Measurements from ENCODE around the gene ATG10. TPM values are rescaled to one million over a fixed set of nuclear protein-coding genes. Genes with fewer than 3 reads are reported as not detected.

The ATG10 gene
- total RNA-seq, 1 experiment from 2014 or later, result 7.6 TPM

DNA sequence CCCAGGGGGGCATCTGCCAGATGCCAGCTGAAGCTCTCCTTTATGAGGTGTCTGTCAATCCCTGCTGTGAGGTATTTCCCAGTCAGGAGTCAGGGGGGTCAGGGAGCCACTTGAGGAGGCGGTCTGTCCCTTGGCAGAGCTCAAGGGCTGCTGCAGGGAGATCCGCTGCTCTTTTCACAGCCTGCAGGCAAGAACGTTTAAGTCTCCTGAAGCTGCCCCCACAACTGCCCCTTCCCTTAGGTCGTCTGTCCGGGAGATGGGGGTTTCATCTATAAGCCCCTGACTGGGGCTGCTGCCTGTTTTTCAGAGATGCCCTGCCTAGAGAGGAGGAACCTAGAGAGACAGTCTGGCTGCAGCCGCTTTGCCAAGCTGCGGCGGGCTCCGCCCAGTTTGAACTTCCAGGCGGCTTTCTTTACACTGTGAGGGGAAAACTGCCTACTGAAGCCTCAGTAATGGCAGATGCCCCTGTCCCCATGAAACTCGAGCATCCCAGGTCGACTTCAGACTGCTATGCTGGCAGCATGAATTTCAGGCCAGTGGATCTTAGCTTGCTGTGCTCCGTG is 158.0 kb downstream of the ATG10 start:
- Histone ChIP-seq H2AFZ (ENCODE audit: low read length) (no peak overlapping the region), H3K18ac (ENCODE audit: insufficient read length, low read depth, low read length) (no peak overlapping the region), H4K20me1 (ENCODE audit: control insufficient read depth, insufficient read depth, insufficient read length) (no peaks in the 10 kb centered on the region), H3K23ac (ENCODE audit: insufficient read length, low read depth, low read length) (no peak overlapping the region), H3K4ac (ENCODE audit: low read depth, low read length) (no peak overlapping the region), H2BK5ac (ENCODE audit: insufficient read length, low read length) (no peak overlapping the region), H2BK20ac (ENCODE audit: low read depth, low read length, poor library complexity, severe bottlenecking) (no peak overlapping the region), H3T11ph (ENCODE audit: low read length) (no peak overlapping the region), H4K5ac (ENCODE audit: insufficient read length, low read depth, low read length) (no peak overlapping the region), H2BK15ac (ENCODE audit: low read depth, low read length) (no peak overlapping the region), H3K56ac (ENCODE audit: insufficient read length, low read depth, low read length) (no peak overlapping the region), H3K9me3 (ENCODE audit: control insufficient read depth, low read depth, low read length) (no peaks in the 10 kb centered on the region), H2BK120ac (ENCODE audit: low read depth, low read length, poor library complexity, severe bottlenecking) (no peak overlapping the region), H2BK12ac (ENCODE audit: insufficient read length, low read depth, low read length) (no peak overlapping the region), H3K27me3 (ENCODE audit: insufficient read depth, low read length) (no peaks in the 10 kb centered on the region), H4K8ac (replicated peaks; ENCODE audit: insufficient read length, low read depth, low read length) (no peak overlapping the region), H3K9ac (ENCODE audit: extremely low read depth, insufficient read length, low read length) (no peak overlapping the region), H4K91ac (ENCODE audit: insufficient read length, low read depth, low read length) (no peak overlapping the region), H3K14ac (ENCODE audit: insufficient read depth, low read length) (no peak overlapping the region), H3K27ac (ENCODE audit: insufficient read length, low read depth, low read length) (no peak overlapping the region), H3K4me2 (ENCODE audit: insufficient read depth, insufficient read length, low read length) (no peak overlapping the region), H3K79me1 (ENCODE audit: insufficient read depth, low read depth, low read length, poor library complexity, severe bottlenecking) (no peaks in the 10 kb centered on the region), H3K79me2 (ENCODE audit: insufficient read depth, low read length) (no peaks in the 10 kb centered on the region), H3K4me1 (ENCODE audit: insufficient read depth, low read length) (peaks cover 2% of the 10 kb centered on the region; the same call in 1 of the 2 replicates), H3K23me2 (ENCODE audit: insufficient read length, low read depth, low read length, poor library complexity, severe bottlenecking) (no peaks in the 10 kb centered on the region), H2AK5ac (ENCODE audit: insufficient read length, low read length) (no peak overlapping the region)
- H3K27ac Mint-ChIP-seq, result no peak overlapping the region
- no peak overlapping the region for H3K4me3 Mint-ChIP-seq
- peaks cover 5 to 7% of the 10 kb centered on the region in 2 experiments for H3K4me1 Mint-ChIP-seq
- no peak for DNase-seq
- no CpG with 5 or more reads among the region's 13 CpGs for WGBS (ENCODE audit: extremely low coverage, insufficient read length, low lambda C conversion rate)
- H3K9me3 Mint-ChIP-seq, result peaks cover 15 to 21% of the 10 kb centered on the region in 2 experiments
- TF ChIP-seq CTCF (conservative IDR thresholded peaks at IDR 0.05), result no peak
- peaks cover 3 to 27% (median 13%) of the 10 kb centered on the region in 3 experiments; a peak in 6 of 7 replicates for H3K36me3 Mint-ChIP-seq (ENCODE audit: insufficient read depth in 1 of 3, low read depth in 3 of 3)
- H3K27me3 Mint-ChIP-seq (ENCODE audit: low read depth), result no peaks in the 10 kb centered on the region; the same call in 1 of the 2 replicates

Data from H9 (cell line).